Brain microvascular endothelial cell (primary cell): ENCODE measurements around the gene MSH5.

ENCODE experiments used
- DNase-seq: peaks from one replicate; pipeline ENCODE4 v3.0.0-alpha.2; 2020
- H3K27ac ChIP-seq: fragments of 250-450 bp; sonication (Bioruptor Pico); 2 replicates; pipeline ENCODE4 v1.5.1; 2020; ENCODE audit warnings: mild to moderate bottlenecking, moderate library complexity
- H3K27me3 ChIP-seq: fragments of 250-450 bp; sonication (Bioruptor Pico); replicated peaks from 2 replicates; pipeline ENCODE4 v1.5.1; 2020; ENCODE audit warnings: mild to moderate bottlenecking
- H3K36me3 ChIP-seq: fragments of 250-450 bp; sonication (Bioruptor Pico); replicated peaks from 2 replicates; pipeline ENCODE4 v1.5.1; 2020; ENCODE audit warnings: mild to moderate bottlenecking
- H3K4me3 ChIP-seq: 2 replicates; pipeline ENCODE4 v1.5.1; 2011; ENCODE audit warnings: low read depth, mild to moderate bottlenecking, control low read depth, low read length, moderate library complexity
- in situ Hi-C: cut with HindIII; loops from 2 replicates; pipeline ENCODE4 v1.10.0; 2017; ENCODE audit warnings: low sequenced_read_pairs, low pct_ligation_motif_present
- TF ChIP-seq, protein P1 (sequence below): IDR thresholded peaks from 2 replicates; pipeline ENCODE4 v1.5.1; 2011; ENCODE audit warnings: low read depth, mild to moderate bottlenecking, moderate library complexity, low read length, control low read depth, inconsistent platforms; ENCODE audit errors: missing control alignments

Gene MSH5

DNA sequence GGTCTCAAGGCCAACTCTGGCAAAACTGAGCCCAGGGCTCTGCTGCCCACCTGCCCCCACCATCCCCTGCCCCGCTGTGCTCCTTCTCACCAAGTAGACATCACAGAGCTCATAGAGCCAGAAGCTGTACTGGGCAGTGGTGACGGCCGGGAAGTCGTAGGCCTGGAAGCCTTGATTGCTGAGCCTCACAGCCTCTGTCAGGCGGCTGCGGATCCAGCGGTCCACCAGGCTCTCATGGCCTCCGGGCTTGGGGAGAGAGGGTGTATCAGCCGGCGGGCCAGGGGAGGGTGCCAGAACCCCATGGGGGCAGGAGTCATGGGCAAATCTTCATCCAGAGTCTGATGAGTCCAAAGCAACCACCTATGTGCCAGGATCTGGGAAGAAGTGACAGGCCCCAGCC lies 40.1 kb downstream of the MSH5 start:
- TF ChIP-seq, protein P1, sequence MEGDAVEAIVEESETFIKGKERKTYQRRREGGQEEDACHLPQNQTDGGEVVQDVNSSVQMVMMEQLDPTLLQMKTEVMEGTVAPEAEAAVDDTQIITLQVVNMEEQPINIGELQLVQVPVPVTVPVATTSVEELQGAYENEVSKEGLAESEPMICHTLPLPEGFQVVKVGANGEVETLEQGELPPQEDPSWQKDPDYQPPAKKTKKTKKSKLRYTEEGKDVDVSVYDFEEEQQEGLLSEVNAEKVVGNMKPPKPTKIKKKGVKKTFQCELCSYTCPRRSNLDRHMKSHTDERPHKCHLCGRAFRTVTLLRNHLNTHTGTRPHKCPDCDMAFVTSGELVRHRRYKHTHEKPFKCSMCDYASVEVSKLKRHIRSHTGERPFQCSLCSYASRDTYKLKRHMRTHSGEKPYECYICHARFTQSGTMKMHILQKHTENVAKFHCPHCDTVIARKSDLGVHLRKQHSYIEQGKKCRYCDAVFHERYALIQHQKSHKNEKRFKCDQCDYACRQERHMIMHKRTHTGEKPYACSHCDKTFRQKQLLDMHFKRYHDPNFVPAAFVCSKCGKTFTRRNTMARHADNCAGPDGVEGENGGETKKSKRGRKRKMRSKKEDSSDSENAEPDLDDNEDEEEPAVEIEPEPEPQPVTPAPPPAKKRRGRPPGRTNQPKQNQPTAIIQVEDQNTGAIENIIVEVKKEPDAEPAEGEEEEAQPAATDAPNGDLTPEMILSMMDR, result no peak
- DNase-seq, result no peak
- Histone ChIP-seq H3K4me3 (no peak overlapping the region), H3K27me3 (no peaks in the 10 kb centered on the region), H3K27ac (no peak overlapping the region), H3K36me3 (peaks cover 76% of the 10 kb centered on the region)
- in situ Hi-C loops, result no loop called here

DNA sequence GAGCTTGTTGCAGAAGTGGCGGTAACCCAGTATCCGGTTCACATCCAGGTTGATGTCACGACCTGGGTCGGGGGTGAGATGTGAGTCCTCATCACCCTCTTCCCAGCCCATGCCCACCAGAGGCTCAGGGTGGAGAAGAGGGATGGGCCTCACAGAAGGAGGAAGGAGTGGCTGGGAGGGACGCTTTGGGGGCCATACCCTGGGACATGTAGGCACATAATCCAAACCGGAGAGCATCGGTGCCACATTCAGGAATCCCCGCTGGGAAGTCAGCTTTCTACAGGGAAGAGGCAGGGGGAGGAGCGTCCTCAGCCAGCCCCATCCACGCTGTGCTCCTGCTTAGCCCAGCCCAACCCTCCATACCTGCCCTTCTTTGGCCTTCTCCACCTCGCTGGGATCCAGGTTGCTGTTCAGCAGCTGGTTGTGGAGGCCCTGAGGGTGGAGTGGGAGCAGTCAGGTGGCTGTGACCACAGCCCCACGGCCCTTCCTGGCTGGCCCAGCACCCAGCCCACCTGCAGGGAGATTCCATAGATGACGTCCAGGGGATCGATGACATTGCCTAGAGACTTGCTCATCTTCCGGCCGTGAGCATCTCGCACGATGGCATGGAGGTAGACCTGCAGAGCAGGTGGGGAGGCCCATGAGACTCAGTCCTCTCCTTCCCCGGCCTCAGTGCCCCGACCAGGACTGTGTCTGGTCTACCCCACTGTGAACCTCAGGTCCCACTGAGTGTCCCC lies 40.9 kb downstream of the MSH5 start:
- TF ChIP-seq, protein P1, result no peak
- no peak overlapping the region for H3K27ac ChIP-seq
- H3K27me3 ChIP-seq, result no peaks in the 10 kb centered on the region
- in situ Hi-C loops, result no loop called here
- H3K4me3 ChIP-seq, result no peak overlapping the region
- peaks cover 83% of the 10 kb centered on the region for H3K36me3 ChIP-seq
- DNase-seq, result no peak

DNA sequence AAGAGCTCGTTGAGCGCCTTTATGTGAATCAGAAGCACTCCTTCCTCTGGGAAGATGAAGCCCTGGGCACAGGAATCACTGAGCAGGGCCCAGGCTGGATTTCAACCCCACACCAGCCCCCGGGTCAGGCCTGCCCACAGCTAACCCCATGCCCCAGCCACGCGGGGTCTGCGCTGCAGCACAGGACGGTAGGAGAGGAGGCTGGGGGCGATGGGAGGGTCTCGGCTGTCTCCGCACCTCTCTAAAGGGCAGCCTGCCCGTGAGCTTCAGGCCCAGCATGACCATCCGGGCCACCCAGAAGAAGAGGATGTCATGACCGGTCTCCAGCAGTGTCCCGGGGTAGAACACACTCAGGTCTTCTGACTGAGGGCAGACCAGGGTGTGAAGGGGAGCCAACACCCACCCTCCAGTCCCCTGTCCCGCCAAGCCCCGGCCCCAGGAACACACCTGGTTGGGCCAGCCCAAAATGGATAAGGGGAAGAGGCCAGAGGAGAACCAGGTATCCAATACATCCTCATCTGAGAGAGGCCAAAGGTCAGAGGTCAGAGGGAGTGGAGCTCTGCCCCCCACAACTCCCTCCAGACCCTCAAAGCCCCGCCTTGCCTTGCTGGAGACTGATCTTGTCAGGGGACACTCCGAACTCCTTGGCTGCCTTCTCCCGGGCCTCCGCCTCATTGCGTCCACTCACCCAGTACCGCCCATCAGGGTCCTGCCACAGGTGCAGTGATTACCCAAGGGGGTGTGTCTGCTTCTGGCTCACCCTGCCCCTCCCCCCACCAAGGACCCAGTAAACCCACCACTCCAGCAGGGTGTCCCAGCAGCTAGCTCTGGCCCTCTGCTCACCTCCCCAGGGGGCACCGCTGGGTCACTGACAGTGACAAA lies 41.7 kb downstream of the MSH5 start:
- in situ Hi-C loops, result no loop called here
- Histone ChIP-seq H3K36me3 (peaks cover 89% of the 10 kb centered on the region), H3K27me3 (no peaks in the 10 kb centered on the region), H3K4me3 (no peak overlapping the region), H3K27ac (no peak overlapping the region)
- TF ChIP-seq, protein P1, result no peak
- DNase-seq, result no peak

DNA sequence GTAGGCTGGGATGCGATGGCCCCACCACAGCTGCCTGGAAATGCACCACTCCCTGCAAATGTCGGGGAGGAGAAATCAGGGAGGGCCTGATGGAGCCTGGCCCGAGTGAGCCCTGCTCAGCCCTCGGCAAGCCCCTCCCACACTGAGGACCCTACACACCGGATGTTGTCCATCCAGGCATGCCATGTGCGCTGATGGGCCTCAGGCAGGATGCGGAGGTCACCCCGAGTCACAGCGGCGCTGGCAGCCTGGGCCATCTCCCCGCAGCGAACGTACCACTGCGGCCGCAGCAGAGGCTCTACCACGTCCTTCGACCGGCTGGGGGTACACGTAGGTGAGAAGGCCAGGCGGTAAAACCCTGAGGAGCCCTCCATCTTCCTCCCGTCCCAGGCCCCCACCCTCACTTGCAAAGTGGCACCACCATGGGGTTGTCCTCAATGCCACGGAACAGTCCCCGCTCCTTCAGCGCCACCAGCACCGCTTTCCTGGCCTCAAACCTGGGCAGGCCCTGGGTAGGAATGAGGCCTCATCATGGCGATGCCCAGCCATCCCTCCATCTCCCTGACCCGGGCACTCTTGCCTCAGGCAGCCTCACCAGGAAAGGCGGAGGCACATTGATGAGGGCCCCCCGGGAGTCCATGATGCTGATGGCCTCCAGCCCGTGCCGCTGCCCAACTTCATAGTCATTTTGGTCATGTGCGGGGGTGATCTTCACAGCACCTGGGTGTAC lies 42.5 kb downstream of the MSH5 start:
- TF ChIP-seq, protein P1, result no peak
- DNase-seq, result no peak
- H3K36me3 ChIP-seq, result peaks cover 89% of the 10 kb centered on the region
- H3K27me3 ChIP-seq, result no peaks in the 10 kb centered on the region
- H3K27ac ChIP-seq, result no peak overlapping the region
- in situ Hi-C loops, result no loop called here
- H3K4me3 ChIP-seq, result no peak overlapping the region

DNA sequence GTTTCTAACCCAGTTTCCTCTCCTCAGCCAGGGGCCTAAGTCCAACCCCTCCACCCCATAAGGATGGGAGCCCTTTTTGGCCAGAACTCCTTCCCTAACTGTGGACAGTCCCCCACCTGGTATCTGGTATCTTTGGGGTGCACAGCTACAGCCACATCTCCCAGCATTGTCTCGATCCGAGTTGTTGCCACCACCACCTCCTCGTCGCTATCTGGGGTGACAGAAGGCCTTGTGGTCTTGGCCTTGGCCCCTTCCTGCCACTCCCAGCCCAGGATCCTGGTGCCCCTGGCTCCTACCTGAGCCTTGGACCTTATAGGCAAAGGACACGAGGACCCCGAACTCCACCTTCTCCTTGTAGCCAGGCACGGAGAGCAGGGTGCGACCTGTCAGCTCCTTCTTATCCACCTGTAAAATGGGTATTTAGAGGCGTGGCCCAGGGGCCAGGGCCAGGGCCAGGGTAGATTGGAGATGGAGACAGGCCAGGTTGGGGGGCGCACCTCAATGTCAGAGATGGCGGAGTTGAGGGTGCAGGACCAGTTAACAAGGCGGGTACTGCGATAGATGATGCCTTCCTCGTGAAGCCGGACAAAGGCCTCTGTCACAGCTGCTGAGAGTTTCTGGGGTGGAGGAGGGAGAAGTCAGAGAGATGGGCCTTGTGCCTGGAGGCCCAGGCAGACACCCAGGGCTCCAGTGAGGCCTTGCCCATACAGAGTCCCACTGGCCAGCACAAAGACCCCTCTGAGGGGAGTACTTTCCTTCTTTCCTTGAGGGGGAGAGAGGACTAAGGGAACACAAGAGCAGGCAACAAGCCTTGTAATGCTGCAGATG lies 44.5 kb downstream of the MSH5 start:
- TF ChIP-seq, protein P1, result no peak
- DNase-seq, result no peak
- peaks cover 71% of the 10 kb centered on the region for H3K36me3 ChIP-seq
- H3K27me3 ChIP-seq, result no peaks in the 10 kb centered on the region
- no peak overlapping the region for H3K4me3 ChIP-seq
- in situ Hi-C loops, result no loop called here
- H3K27ac ChIP-seq, result no peak overlapping the region
